ENCODE results near the gene PSME3.

DNA sequence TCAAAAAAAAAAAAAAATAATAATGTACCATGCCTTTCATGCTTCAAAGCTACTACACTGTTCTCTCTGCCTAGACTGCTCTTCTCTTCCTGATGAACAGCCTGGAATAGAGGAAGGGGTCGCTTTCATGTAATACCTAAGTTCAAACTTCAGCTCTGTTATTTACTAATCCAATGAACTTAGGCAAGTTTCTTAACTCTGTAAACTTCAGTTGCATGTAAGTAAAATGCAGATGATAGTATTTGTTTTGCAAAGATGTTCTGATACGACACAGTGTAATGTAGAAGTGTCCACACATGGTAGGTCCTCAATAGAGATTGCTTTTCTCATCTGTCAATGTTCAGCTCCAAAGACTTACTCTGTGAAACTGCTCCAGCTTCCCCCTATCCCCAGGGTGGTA, 41.2 kb upstream of the PSME3 start:
- TF ChIP-seq POLR2A (IDR thresholded peaks at IDR 0.05; ENCODE audit: extremely low read depth, insufficient read length), result no peak
- TF ChIP-seq CTCF (IDR thresholded peaks at IDR 0.05; ENCODE audit: low read depth, low read length), result no peak
- TF ChIP-seq MYC (IDR thresholded peaks at IDR 0.05; ENCODE audit: low read depth, low read length), result no peak
- TF ChIP-seq MAX (IDR thresholded peaks at IDR 0.05; ENCODE audit: low read depth, low read length), result no peak
